Stimulated activated CD8-positive, alpha-beta memory T cell treated with anti-CD3 and anti-CD28 coated beads, Interleukin-4, amount 100 ng/mL, for 48 hours (primary cell): ENCODE data around the gene NACAD.

Experiments
- DNase-seq: peaks from one replicate; pipeline ENCODE4 v3.0.0-alpha.2; 2020

NACAD gene

DNA sequence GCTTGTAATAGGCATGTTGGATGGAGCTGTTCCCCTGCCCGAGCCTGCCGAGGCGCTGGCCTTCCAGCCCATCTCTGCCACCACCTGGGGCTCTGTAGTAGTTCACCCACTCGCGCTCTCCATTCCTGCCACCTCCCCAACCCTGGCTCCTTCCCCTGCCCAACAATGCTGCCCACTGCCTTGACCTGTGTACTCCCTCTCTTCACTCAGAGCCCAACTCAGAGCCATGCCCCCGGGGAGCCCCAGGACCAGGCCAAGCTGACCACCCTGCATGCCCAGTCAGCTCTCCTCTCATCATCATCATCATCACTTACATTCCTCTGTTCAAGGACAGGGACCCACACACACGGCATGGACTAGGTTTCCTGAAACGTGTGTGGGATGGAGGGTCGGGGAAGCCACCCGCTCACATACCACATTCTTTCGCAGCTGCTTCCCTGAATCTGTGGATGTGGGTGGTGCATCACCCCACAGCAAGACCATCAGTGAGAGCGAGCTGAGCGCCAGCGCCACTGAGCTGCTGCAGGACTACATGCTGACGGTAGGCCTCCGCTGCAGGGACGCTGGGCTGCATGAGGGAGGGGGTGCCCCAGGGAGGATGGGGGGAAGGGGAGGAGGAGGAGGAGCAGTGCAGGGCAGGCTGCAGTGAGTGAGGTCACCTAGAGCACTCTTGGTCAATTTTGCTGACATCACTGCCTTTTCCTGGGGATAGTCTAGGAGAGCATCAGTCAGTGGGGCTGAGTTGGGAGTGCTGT lies 15.6 kb downstream of the NACAD start:
- DNase-seq: no peak

DNA sequence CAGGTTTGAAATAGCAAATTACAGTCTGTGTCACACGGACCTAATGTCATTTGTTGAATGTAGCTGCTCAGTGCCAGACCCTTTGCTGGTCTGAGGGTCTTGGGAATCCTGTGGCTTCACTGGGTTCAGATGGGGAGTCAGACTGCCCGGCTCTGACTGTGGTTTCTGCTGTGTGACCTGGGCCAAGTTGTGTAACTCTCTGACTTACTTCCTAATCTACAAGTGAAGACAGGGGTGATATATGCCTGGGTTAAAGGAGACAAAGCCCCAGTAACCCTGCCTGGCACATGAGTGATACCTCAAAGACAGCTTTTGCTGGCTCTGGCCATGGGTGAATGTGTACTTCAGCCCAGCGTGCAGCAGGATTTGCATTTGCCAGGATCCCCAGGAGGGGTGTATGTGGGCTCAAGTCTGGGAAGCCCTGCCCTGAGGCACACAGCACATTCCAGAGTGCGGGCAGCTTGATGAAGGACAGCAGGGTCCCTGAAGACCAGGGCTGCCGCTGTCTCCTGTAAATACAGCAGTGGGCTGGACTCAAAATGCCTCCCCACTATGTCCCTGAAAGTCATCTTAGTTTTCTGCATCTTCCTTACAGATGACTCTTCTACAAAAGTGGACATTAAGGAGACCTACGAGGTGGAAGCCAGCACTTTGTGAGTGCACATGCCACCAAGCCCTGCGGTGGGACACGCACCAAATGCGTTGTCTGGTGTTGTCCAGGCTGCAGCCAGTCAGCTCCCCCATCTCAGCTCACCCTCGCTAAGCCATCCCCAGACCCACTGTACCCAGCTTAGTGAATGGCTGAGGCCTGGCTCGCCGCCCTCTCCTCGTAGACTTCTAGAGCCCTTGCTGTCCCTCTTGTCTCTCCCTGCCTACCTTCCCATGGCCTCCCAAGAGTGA lies 16.4 kb downstream of the NACAD start:
- no peak for DNase-seq

DNA sequence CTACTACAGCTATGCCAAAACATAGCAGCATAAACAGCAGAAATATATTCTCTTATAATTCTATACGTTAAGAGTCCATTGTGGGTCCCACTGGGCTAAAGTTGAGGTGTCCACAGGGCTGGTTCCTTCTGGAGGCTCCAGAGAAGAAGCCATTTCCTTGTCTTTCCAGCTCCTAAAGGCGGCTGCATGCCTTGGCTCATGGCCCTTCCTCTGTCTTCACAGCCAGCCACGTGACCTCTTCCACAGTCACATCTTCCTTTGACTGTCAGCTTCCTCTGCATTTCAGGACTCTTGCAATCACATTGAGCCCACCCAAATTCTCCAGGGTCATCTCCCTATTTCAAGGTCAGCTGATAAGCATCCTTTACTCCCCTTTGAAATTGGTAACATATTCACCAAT lies 17.2 kb downstream of the NACAD start:
- no peak for DNase-seq

DNA sequence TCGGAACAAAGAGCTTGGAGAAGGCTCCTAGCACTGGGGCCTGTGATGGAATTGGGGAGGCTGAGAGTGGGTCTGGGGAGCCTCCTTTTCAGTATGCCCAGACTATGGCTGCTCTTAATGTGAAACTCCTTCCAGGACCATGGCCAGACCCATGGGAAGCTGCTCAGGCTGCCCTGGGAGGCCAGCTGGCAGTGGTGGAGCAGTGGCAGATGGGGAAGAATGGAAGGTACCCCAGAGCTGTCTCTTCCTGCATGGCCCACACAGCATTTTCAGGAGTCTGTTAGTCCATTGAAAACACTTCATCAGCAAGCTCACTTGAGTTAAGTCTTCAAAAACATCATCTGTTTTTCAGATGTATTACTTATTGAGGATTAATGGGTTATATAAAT lies 18.5 kb downstream of the NACAD start:
- DNase-seq: no peak

DNA sequence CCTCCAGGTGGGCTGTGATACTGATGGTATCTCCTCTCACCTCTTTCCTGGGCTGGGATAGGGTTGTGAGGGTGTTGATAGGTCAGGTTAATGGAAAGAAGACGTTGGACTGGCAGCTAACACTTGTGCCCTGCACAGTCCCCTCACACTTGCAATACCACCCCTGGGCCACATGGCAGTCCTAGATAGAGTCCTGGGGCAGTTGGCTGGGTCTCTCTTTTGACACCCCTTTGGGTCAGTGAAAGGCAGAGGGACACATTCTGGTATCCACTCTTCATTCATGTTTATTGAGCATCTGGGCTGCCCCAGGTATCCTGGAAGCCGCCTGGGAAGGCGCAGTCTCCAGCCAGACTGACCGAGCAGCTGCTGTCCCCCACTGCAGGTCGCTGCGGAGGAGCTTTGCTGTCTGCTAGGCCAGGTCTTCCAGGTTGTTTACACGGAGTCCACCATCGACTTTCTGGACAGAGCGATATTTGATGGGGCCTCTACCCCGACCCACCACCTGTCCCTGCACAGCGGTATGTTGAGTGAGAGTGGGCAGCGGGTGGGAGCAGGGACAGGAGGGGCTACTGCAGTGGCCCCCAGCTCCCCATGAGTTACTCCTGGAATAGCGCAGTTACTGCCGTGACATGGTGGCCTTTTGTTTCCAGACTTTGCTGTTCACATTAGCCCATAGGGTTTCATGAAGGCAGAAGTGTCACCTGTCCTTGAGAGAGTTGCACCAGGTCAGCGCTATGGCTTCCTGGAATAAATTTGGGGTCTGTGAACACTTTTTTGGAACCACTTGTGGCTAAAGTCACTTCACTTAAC lies 19.1 kb downstream of the NACAD start:
- DNase-seq: no peak

DNA sequence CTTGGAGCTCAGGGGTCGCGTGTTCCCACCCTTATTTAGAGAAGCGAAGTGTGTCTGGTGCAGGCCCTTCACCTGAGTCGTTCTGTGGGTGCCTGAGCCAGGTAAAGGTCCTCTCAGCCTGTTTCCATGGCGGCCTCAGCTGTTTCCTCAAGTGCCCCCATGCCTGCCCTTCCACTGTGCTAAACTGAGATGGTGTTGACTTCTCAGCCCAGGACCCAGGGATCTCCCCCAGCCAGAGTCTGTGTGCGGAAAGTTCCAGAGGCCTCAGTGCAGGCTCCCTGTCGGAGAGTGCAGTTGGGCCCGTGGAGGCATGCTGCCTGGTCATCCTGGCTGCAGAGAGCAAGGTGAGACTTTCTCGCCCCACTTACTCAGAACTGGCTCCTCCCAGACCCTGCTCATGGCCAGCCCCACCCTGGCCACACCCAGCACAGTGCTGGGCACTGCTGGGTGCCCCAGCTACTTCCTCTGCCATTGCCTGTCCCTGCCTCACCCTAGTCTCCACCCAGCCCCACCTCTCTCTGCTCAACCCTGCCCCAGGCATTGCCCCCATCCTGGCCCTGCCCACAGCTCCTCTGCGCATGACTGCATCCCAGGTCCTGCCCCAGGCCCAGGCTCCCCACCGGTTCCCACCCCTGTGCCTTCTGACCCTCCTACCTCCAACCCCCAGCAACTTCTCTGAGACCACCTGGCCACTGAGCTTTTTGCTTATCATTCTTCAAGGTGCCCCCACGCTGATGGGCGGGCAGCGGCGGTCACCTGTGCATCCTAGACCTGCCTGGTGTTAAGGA lies 20.3 kb downstream of the NACAD start:
- DNase-seq: no peak

DNA sequence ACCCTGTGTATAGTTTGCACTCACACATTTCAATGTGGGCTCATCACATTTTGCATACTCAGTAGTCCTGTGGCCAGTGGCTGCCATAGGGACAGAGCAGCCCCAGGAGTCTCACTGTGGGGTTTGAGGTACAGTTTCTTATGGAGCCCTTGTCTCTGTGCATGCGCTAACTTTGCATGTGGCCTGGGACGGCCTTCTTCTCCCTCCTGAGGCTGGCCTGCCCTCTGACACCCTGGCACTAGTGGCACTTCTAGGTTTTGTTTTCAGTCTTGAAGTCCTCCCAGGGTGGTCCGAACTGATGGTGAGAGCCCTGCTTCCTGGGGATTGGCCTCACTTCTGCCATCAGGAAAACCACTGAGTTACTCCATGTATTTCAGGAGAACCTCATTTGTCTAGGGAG lies 21.2 kb downstream of the NACAD start:
- no peak for DNase-seq

DNA sequence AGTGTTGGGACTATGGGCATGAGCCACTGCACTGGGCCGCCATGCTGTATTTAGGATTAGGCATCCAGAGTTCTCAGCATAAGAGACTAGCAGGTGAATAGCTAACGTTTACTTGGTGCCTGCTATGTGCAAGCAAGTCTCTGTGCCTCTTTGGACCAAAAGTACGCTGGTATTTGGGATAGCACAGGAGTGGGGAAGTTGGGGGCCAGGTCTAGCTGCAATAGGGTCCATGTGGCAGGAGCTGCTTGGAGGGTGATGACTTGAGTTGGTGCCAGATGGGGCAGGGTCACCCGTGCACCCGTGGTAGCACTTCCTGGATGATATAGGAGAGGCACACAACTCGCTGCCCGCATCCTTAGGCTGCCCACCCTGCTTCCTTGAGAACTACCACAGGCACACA lies 22.4 kb downstream of the NACAD start:
- DNase-seq: no peak

DNA sequence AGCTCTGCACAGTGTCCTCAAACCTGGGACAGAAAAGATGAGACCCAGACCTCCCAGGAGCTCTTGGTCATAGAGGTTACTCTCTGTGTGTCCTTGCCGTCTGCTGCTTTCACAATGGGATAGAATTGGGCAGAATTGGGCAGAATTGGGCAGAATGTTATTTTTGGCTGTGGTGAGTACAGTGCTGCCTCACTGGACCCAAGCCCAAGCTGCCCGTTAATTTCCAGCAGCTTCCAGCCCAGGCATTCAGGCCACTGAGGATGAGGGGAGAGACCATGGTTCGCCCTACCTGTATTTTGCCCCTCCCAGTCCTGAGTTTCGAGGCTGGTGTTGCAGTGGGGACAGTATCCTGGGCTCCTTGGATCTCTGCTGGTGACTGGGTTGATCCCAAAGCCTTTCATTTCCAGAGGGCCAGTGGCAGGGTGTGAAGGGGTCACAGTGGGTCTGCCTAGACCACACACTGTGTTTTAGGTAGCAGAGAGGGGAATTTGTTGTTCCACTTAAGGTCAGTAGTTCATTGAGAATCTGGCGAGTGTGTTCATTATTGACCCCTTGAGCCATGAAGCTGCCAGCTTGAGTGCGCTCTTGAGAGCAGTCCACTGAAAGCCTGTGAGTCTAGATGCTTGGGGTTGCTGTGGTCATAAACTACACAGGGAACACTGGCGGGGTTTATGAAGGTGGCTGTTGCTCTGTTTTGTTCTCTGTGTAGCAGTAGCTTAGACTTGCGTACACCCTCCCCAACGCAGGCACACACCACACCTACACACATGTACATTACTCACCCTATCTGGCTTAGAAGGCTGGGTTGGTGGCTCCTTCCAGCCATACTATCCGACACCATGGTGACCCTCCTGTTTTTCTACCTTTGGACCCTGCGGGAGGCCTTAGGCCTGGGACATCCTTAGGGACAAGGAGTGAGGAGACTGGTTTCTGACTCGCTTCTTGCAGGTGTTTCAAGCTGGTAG lies 23.5 kb downstream of the NACAD start:
- no peak for DNase-seq

DNA sequence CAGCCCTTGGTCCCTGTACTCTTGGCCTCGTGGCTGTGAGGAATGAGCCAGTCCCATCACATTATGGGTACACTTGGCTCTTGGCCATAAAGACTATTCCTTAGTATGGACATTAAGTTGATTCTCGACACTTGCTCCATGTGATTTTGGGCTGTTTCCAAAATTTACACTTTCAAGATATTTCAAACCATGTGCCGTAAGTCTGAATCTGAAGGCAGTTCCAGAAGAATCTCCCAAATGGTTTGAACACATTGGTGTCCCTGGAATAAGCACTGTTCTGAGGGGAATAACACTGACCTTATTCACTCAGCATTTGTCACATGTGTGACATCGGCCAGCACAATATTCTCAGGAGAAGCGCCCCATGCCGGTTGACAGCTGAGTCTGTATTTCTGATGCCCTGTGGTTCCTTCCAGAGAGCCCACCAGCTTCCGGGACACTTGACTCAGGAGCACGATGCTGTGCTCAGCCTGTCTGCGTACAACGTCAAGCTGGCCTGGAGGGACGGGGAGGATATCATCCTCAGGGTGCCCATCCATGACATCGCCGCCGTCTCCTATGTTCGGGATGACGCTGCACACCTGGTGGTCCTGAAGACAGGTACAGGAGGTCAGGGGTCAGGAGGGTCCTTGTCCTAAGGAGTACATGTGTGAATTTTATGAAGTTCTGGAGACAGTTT lies 24.6 kb downstream of the NACAD start:
- no peak for DNase-seq

DNA sequence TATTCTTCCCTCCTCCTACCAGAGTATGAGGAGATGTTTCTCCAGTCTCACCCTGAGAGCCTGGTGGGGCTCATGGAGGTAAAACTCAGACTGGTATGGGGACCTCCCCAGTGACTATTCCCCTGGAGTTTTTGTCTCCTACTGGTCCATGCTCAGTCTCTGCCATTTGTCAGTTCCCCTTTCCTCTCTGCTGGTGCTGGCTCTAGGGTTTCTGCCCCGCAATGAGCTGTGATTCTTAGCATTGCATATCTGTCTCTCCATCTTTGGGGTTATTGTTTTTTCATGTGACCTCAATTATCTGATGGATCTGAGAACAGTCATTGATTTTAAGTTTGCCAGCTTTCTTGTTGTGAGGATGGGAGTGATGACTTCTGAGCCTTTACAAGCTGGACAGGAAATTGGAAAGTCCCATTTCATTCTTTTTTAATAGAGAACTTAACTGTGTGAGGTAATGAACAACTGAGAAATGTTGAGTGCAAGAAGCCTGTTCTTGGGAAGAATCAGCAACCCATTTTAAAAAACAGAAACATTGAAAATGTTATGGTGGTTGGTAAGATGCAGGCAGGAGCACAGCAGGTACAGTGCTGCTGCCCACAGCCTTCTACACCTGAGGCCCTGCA lies 26.9 kb downstream of the NACAD start:
- no peak for DNase-seq

DNA sequence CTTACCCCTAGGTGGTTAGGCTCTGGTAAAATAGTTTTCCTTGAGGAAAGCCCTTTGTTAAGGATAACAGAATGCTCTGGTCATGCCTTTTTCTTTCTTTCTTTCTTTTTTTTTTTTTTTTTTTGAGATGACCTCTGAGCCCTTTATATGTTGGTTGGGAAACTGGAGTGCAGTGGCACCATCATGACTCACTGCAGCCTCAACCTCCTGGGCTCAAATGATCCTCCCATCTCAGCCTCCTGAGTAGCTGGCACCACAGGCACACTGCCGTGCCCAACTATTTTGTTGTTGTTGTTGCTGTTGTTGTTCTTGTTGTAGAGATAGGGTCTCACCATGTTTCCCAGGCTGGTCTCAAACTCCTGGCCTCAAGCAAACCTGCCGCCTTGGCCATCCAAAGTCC lies 27.4 kb downstream of the NACAD start:
- DNase-seq: no peak

DNA sequence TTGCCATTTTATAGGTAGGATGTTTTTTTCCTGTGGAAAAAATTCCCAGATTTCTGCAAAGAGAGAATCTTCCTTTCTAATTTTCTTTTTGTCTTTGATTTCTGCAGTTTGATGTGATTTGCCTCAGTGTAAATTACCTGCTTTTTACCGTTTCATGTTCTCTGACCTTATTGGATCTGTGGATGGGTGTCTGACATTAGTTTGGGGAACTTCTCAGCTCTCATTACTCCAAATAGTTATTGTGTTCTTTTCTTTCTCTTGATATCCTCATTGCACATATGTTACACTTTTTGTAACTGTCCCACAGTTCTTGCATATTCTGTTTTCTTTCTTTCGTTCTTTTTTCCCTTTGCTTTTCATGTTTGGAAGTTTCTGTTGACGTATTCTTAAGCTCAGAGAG lies 28.5 kb downstream of the NACAD start:
- DNase-seq: no peak

DNA sequence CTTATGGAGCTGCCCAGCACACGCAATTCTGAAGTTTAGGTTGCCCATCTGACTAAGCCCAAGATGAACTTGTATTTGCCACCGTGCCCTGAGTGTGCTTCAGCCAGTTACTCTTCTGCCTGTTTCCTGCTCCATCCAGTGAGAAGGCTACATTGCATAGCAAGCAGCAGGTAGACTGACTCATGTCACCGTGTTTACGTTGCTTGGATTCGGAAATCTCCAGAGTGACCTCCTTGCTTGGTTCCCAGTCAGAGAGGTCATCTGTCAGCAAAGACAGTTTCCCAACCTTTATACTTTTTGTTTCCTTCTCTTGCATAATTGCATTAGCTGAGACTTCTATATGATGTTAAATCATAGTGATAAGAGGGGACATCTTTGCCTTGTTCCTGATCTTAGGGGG lies 30.9 kb downstream of the NACAD start:
- no peak for DNase-seq

DNA sequence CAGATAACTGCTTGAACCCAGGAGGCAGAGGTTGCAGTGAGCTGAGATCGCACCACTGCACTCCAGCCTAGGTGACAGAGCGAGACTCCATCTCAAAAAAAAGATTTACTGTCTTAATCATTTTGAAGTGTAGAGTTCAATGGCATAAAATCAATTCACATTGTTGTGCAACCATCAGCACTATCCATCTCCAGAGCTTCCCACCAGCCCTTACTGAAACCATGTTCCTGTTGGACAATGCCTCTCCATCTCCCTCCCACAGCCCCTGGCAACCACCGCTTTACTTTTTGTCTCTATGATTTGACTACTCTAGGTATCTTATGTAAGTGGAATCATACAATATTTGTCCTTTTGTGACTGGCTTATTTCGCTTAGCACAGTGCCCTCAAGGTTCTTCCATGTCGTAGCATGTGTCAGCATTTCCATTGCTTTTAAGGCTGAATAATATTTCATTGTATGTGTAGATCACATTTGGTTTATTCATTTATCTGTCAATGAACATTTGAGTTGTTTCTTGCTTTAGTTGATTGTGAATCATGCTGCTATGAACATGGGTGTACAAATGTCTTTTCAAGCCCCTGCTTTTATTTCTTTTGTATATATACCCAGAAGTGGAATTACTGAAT lies 33.1 kb downstream of the NACAD start:
- no peak for DNase-seq

DNA sequence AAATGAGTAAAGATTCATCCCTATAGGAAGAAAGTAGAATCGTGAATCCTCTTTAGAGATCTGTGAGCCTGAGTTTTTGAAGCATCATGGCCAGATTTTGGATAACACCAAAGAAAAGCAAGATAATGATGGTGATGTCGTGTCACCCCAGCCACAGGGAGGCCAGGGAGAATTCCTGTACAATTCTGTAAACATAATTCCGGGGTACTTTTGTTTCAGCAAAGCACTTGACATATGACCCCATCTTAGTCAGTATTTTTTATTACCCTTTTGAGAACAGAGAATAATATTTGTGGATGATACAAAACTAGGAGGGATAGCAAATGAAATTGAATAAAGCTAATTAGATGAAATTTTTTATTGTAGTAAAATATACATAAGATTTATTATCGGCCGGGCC lies 33.8 kb downstream of the NACAD start:
- no peak for DNase-seq

DNA sequence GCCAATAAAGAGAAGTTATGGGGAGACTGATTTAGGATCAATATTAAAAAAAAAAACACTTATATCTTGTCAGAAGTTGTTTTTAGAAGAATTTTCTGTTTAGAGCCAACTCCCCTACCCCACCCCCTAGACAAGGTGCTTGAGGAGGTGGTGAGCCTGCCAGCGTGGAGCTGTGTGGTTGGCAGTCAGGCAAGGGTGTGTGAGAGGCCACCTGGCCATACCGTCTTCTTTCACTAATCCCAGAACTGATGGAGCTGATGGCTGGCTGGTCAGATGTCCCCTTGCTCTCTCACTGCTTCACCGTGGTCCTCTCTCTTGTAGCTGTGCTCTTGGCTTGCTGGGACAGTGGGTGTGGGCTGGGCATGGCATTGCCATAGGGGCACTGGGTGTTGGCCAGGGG lies 34.3 kb downstream of the NACAD start:
- DNase-seq: no peak

DNA sequence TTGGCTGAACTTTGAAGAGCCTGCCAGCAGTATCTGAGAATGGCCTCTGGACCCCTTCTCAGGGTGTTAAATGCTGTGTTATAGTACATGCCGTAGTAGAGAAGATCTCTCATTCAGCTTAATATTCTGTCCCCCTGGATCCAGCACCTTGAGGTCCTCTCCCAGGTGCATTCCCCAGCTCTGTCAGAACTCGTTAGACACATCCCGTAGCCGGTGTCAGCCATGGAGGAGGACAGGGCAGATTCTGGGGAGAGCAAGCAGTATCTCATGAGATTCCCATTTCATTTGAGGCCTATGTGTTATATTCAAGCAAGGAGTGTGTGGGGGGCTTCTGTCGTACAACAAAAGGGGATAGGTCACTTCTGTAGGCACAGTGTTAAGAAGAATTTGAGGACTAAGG lies 34.8 kb downstream of the NACAD start:
- no peak for DNase-seq

DNA sequence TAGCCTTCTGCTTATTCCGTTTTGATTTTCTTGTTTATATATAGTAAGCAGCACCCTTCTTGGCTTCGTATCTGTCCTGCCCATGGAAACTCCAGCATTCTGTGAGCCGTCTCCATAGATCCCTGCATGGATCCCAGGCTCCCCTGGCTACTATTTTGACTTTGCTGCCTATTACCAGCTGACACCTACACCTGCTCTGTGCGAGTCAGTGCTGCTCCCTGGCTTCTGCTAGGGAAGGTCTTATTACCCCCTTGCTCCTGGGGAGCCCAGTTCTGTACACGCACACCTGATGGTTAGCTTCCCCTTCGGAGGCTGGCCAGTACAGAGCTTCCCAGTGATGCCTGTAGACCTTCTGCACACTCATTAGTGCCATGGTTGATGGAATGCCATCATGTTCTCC lies 35.4 kb downstream of the NACAD start:
- DNase-seq: no peak

DNA sequence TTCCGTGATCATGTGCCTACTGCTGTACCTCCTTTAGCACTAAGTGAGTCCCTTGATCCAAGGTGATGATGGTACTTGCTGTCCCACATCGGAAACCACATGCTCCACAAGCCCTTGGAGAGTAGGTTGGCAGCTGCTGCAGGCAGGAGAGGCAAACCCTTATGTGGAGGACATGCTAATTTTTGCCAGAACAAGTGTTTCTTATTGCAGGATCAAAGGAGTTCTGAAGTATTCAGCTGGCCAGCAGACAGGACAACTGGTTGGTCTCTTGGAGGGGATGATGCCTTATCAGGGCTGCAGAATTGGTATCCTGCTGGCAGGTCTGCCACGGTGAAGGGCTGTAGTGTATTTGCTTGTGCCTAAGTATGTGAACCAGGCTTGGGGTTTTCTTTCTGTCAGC lies 36.8 kb downstream of the NACAD start:
- DNase-seq: no peak
